Thymus (tissue), 11 donors: ENCODE results near the gene CCDC24. TPM values are rescaled to one million over a fixed set of nuclear protein-coding genes. Genes with fewer than 3 reads are reported as not detected.
A peak's percentile ranks its signal among the peaks of the same experiment; 100 is the strongest.

Source experiments
- DNase-seq, 9 donors: peaks; one replicate each; pipeline ENCODE4 v3.0.0-alpha.2; 2013; ENCODE audit warnings: low spot score in 9 of 9, low read depth in 6 of 9, missing footprints in 1 of 9
- H3K27ac ChIP-seq, 2 donors: one replicate each; pipeline ENCODE4 v1.5.1; 2013; ENCODE audit warnings: control low read depth in 1 of 2, low read depth in 1 of 2, low read length in 1 of 2, mild to moderate bottlenecking in 1 of 2, moderate library complexity in 1 of 2
- H3K27me3 ChIP-seq, 2 donors: one replicate each; pipeline ENCODE4 v1.5.1; 2013; ENCODE audit warnings: low read length in 1 of 2; ENCODE audit not compliant: control insufficient read depth in 2 of 2, insufficient read depth in 1 of 2
- H3K36me3 ChIP-seq, 2 donors: one replicate each; pipeline ENCODE4 v1.5.1; 2013; ENCODE audit warnings: low read length in 1 of 2, mild to moderate bottlenecking in 1 of 2, moderate library complexity in 1 of 2; ENCODE audit not compliant: control insufficient read depth in 2 of 2, insufficient read depth in 2 of 2
- H3K4me1 ChIP-seq, 2 donors: one replicate each; pipeline ENCODE4 v1.5.1; 2013; ENCODE audit warnings: low read length in 2 of 2; ENCODE audit not compliant: control insufficient read depth in 2 of 2, insufficient read depth in 2 of 2
- H3K4me3 ChIP-seq, 2 donors: one replicate each; pipeline ENCODE4 v1.5.1; 2013; ENCODE audit warnings: low read length in 2 of 2, control low read depth in 1 of 2, mild to moderate bottlenecking in 1 of 2
- H3K9me3 ChIP-seq, 2 donors: one replicate each; pipeline ENCODE4 v1.5.1; 2013; ENCODE audit warnings: low read length in 1 of 2, mild to moderate bottlenecking in 1 of 2; ENCODE audit not compliant: control insufficient read depth in 2 of 2, insufficient read depth in 1 of 2
- WGBS: extraction: QIAGEN DNeasy Blood & Tissue Kit; methylation state at CpG from one replicate; pipeline ENCODE4 v1.1.7; 2013; 5-methylcytosine and 5-hydroxymethylcytosine counted together
- polyA plus RNA-seq: library from polyadenylated mRNA; stranded (reverse); fragments of 200-250 nt; gene quantifications from one replicate; pipeline ENCODE4 v1.2.3, GENCODE V29; 2013
- total RNA-seq: library from RNA; stranded (reverse); fragments of 120-200 nt; gene quantifications from one replicate; pipeline ENCODE4 v1.2.4, GENCODE V29; 2013
- donor health status: healthy.

CCDC24 gene
- total and polyA plus RNA-seq, 2 donors, result 2.1 to 11.1 TPM

- Histone ChIP-seq H3K9me3 (no peaks in the 10 kb centered on the region), H3K36me3 (no peaks in the 10 kb centered on the region), H3K27me3 (peaks cover 0 to 4% of the 10 kb centered on the region in 2 donors), H3K27ac (no peak overlapping the region), H3K4me1 (peaks cover 2% of the 10 kb centered on the region in 2 donors), H3K4me3 (no peak overlapping the region)
- no peak for DNase-seq
- 96% methylated on average over 14 of the region's 14 CpGs for WGBS
Measured at GRCh38 chr1:44024031-44024902, 32.9 kb downstream of the CCDC24 start.

GRCh38 chr1:44024903-44025525 is 33.6 kb downstream of the CCDC24 start:
- Histone ChIP-seq H3K36me3 (no peaks in the 10 kb centered on the region), H3K9me3 (no peaks in the 10 kb centered on the region), H3K4me1 (peaks cover 5 to 8% of the 10 kb centered on the region in 2 donors), H3K27ac (no peak overlapping the region), H3K27me3 (peaks cover 0 to 8% of the 10 kb centered on the region in 2 donors), H3K4me3 (no peak overlapping the region)
- 95% methylated on average over 13 of the region's 13 CpGs for whole genome bisulfite sequencing
- no peak for DNase-seq

- no peak overlapping the region for H3K27ac ChIP-seq
- peaks cover 5 to 9% of the 10 kb centered on the region in 2 donors for H3K4me1 ChIP-seq
Measured at GRCh38 chr1:44025816-44026215, 34.4 kb downstream of the CCDC24 start.

GRCh38 chr1:44027320-44027719 is 35.9 kb downstream of the CCDC24 start:
- peaks cover 8 to 28% of the 10 kb centered on the region in 2 donors for H3K27me3 ChIP-seq
- DNase-seq, result no peak
- H3K9me3 ChIP-seq, result no peaks in the 10 kb centered on the region
- 98% methylated on average over 3 of the region's 3 CpGs for WGBS
- H3K4me1 ChIP-seq, result peaks cover 5 to 24% of the 10 kb centered on the region in 2 donors
- no peaks in the 10 kb centered on the region for H3K36me3 ChIP-seq
- no peak overlapping the region for H3K4me3 ChIP-seq
- no peak overlapping the region for H3K27ac ChIP-seq

More at GRCh38 chr1:44025816-44026215, 34.4 kb downstream of the CCDC24 start:
- 89% methylated on average over 3 of the region's 3 CpGs for WGBS
- Histone ChIP-seq H3K4me3 (no peak overlapping the region), H3K36me3 (no peaks in the 10 kb centered on the region), H3K9me3 (no peaks in the 10 kb centered on the region), H3K27me3 (peaks cover 6 to 13% of the 10 kb centered on the region in 2 donors)
- DNase-seq, result no peak

- H3K4me1 ChIP-seq, result peaks cover 5 to 26% of the 10 kb centered on the region in 2 donors
- DNase-seq, result peak in 1 of 9 donors; percentile 21
- WGBS, result 39% methylated on average over 17 of the region's 17 CpGs
- H3K4me3 ChIP-seq, result peak overlapping the region; percentile 52 to 78
- no peaks in the 10 kb centered on the region for H3K9me3 ChIP-seq
- H3K27me3 ChIP-seq, result peaks cover 8 to 36% of the 10 kb centered on the region in 2 donors
- H3K27ac ChIP-seq, result peak overlapping the region in 1 of 2 donors; percentile 64
- H3K36me3 ChIP-seq, result no peaks in the 10 kb centered on the region
Measured at GRCh38 chr1:44029260-44029910, 38.0 kb downstream of the CCDC24 start.

GRCh38 chr1:44029911-44030604 is 38.7 kb downstream of the CCDC24 start:
- H3K4me3 ChIP-seq, result peak overlapping the region; percentile 52 to 78
- peaks cover 8 to 36% of the 10 kb centered on the region in 2 donors for H3K27me3 ChIP-seq
- no peaks in the 10 kb centered on the region for H3K9me3 ChIP-seq
- peaks cover 5 to 26% of the 10 kb centered on the region in 2 donors for H3K4me1 ChIP-seq
- H3K36me3 ChIP-seq, result no peaks in the 10 kb centered on the region
- peak in 8 of 9 donors; percentile 67 to 92 (median 76) for DNase-seq
- WGBS, result under 1% methylated on average over 75 of the region's 75 CpGs
- H3K27ac ChIP-seq, result peak overlapping the region in 1 of 2 donors; percentile 64

- Histone ChIP-seq H3K4me3 (peak overlapping the region; percentile 49 to 78), H3K4me1 (peaks cover 5 to 26% of the 10 kb centered on the region in 2 donors), H3K27me3 (peaks cover 8 to 36% of the 10 kb centered on the region in 2 donors), H3K36me3 (no peaks in the 10 kb centered on the region), H3K27ac (no peak overlapping the region), H3K9me3 (no peaks in the 10 kb centered on the region)
- DNase-seq, result peak in 5 of 9 donors; percentile 10 to 50 (median 22)
- under 1% methylated on average over 66 of the region's 66 CpGs for WGBS
Measured at GRCh38 chr1:44030605-44031251, 39.3 kb downstream of the CCDC24 start.
